IMR-90 (cell line): ENCODE measurements around the gene MAPKAP1. TPM values are rescaled to one million over a fixed set of nuclear protein-coding genes. Genes with fewer than 3 reads are reported as not detected.

Experiments used
- ATAC-seq: fragments of 200-7000 bp; cut with Tn5 transposase; 2 replicates; pipeline ENCODE4 v1.9.1; 2020; ENCODE audit warnings: low read depth, mild to moderate bottlenecking, moderate library complexity
- BruUV-seq: library from RNA; stranded (reverse); fragments of 400-500 nt; replicated peaks from 2 replicates; lab custom pipeline; 2021; lab: Mats Ljungman, UMichigan
- CTCF ChIA-PET: fragments of 300-600 bp; formaldehyde crosslinking; extraction: SDS; loops from one replicate; lab custom pipeline; 2021; ENCODE audit warnings: antibody characterized with exemption; lab: Yijun Ruan, JAX
- POLR2A ChIA-PET: fragments of 300-600 bp; sonication (Branson Sonifier 250); formaldehyde crosslinking; loops from one replicate; lab custom pipeline; 2022; ENCODE audit warnings: antibody characterized with exemption; ENCODE audit not compliant: unreplicated experiment; lab: Charles Lee
- DNase-seq: peaks from one replicate; pipeline ENCODE4 v3.0.0; 2013
- H2AFZ ChIP-seq: replicated peaks from 2 replicates; pipeline ENCODE3; 2013; ENCODE audit warnings: low read length, mild to moderate bottlenecking; ENCODE audit not compliant: poor library complexity
- H2AK5ac ChIP-seq: 2 replicates; pipeline ENCODE4 v1.6.1; 2013; ENCODE audit warnings: low read depth, low read length, inconsistent platforms
- H2AK9ac ChIP-seq: replicated peaks from 2 replicates; pipeline ENCODE3; 2013; ENCODE audit warnings: mild to moderate bottlenecking, low read depth, low read length, moderate library complexity; ENCODE audit not compliant: poor library complexity
- H2BK120ac ChIP-seq: 2 replicates; pipeline ENCODE4 v1.6.1; 2013; ENCODE audit warnings: low read depth, low read length, inconsistent platforms
- H2BK15ac ChIP-seq: 3 replicates; pipeline ENCODE4 v1.6.1; 2013; ENCODE audit warnings: low read depth, low read length, inconsistent platforms
- H2BK20ac ChIP-seq: 2 replicates; pipeline ENCODE4 v1.6.1; 2013; ENCODE audit warnings: low read depth, mild to moderate bottlenecking, inconsistent platforms, low read length, moderate library complexity
- H2BK5ac ChIP-seq: 2 replicates; pipeline ENCODE4 v1.6.1; 2013; ENCODE audit warnings: mild to moderate bottlenecking, low read depth, low read length, inconsistent platforms; ENCODE audit not compliant: poor library complexity, severe bottlenecking
- H3K14ac ChIP-seq: replicated peaks from 2 replicates; pipeline ENCODE4 v1.6.1; 2013; ENCODE audit warnings: low read depth, low read length, inconsistent platforms
- H3K18ac ChIP-seq: 2 replicates; pipeline ENCODE4 v1.6.1; 2013; ENCODE audit warnings: low read depth, low read length, control low read depth
- H3K23ac ChIP-seq: 2 replicates; pipeline ENCODE4 v1.6.1; 2013; ENCODE audit warnings: low read depth, low read length, inconsistent platforms
- H3K27ac ChIP-seq: 2 replicates; pipeline ENCODE4 v1.5.1; 2013; ENCODE audit warnings: mild to moderate bottlenecking, control low read depth, low read length; ENCODE audit not compliant: insufficient read depth
- H3K27me3 ChIP-seq: 2 replicates; pipeline ENCODE4 v1.6.1; 2013; ENCODE audit warnings: low read length; ENCODE audit not compliant: control insufficient read depth, insufficient read depth
- H3K36me3 ChIP-seq: 2 replicates; pipeline ENCODE4 v1.6.1; 2013; ENCODE audit warnings: low read length, mixed read lengths; ENCODE audit not compliant: control insufficient read depth, insufficient read depth
- H3K4ac ChIP-seq: 2 replicates; pipeline ENCODE4 v1.6.1; 2013; ENCODE audit warnings: low read depth, low read length, inconsistent platforms
- H3K4me1 ChIP-seq: 2 replicates; pipeline ENCODE4 v1.6.1; 2013; ENCODE audit warnings: low read length, mixed read lengths; ENCODE audit not compliant: control insufficient read depth, insufficient read depth
- H3K4me2 ChIP-seq: 2 replicates; pipeline ENCODE4 v1.6.1; 2013; ENCODE audit warnings: low read depth, mild to moderate bottlenecking, control low read depth, low read length, moderate library complexity
- H3K4me3 ChIP-seq: 2 replicates; pipeline ENCODE4 v1.5.1; 2013; ENCODE audit warnings: low read depth, mild to moderate bottlenecking, control low read depth, low read length, moderate library complexity; ENCODE audit not compliant: insufficient read depth
- H3K56ac ChIP-seq: 2 replicates; pipeline ENCODE4 v1.6.1; 2013; ENCODE audit warnings: low read length, inconsistent platforms; ENCODE audit not compliant: insufficient read depth; ENCODE audit errors: extremely low read depth
- H3K79me1 ChIP-seq, 2 experiments: 2 replicates each; pipeline ENCODE4 v1.6.1; 2013; ENCODE audit warnings: low read length in 2 of 2, inconsistent platforms in 1 of 2, low read depth in 1 of 2
- H3K9ac ChIP-seq: 2 replicates; pipeline ENCODE4 v1.6.1; 2013; ENCODE audit warnings: low read depth, low read length, control low read depth
- H3K9me1 ChIP-seq: 2 replicates; pipeline ENCODE4 v1.6.1; 2013; ENCODE audit warnings: low read length, inconsistent platforms; ENCODE audit not compliant: insufficient read depth
- H3K9me3 ChIP-seq: 2 replicates; pipeline ENCODE4 v1.6.1; 2013; ENCODE audit warnings: low read length; ENCODE audit not compliant: control insufficient read depth, insufficient read depth
- H4K20me1 ChIP-seq: 2 replicates; pipeline ENCODE4 v1.6.1; 2013; ENCODE audit warnings: low read length, inconsistent platforms; ENCODE audit not compliant: insufficient read depth
- H4K5ac ChIP-seq: 2 replicates; pipeline ENCODE4 v1.6.1; 2013; ENCODE audit warnings: mild to moderate bottlenecking, low read depth, low read length, control low read depth
- H4K8ac ChIP-seq, 2 experiments: 2 replicates each; pipeline ENCODE4 v1.6.1; 2013; ENCODE audit warnings: low read depth in 2 of 2, low read length in 2 of 2, control low read depth in 1 of 2, inconsistent platforms in 1 of 2
- H4K91ac ChIP-seq: 2 replicates; pipeline ENCODE4 v1.6.1; 2013; ENCODE audit warnings: low read depth, low read length, inconsistent platforms; ENCODE audit not compliant: insufficient read depth
- BHLHE40 ChIP-seq: fragments of 150-350 bp; IDR thresholded peaks from 2 replicates; pipeline ENCODE4 v1.6.1; 2016; ENCODE audit warnings: mild to moderate bottlenecking, low read depth, low read length
- CEBPB ChIP-seq: IDR thresholded peaks from 2 replicates; pipeline ENCODE4 v1.6.1; 2012; ENCODE audit warnings: low read depth, low read length, improper control_type of control experiment
- CHD1 ChIP-seq: IDR thresholded peaks from 2 replicates; pipeline ENCODE4 v1.6.1; 2012; ENCODE audit warnings: low read depth, low read length, improper control_type of control experiment
- FOS ChIP-seq: fragments of 150-350 bp; IDR thresholded peaks from 2 replicates; pipeline ENCODE4 v1.6.1; 2016; ENCODE audit warnings: low read depth, low read length
- MAFK ChIP-seq: IDR thresholded peaks from 2 replicates; pipeline ENCODE4 v1.6.1; 2012; ENCODE audit warnings: low read depth, low read length, improper control_type of control experiment
- MAZ ChIP-seq: IDR thresholded peaks from 2 replicates; pipeline ENCODE4 v1.6.1; 2012; ENCODE audit warnings: low read depth, mild to moderate bottlenecking, low read length, improper control_type of control experiment, moderate library complexity, borderline replicate concordance
- MXI1 ChIP-seq: IDR thresholded peaks from 2 replicates; pipeline ENCODE4 v1.6.1; 2012; ENCODE audit warnings: low read depth, mild to moderate bottlenecking, low read length, moderate library complexity, borderline replicate concordance
- NFE2L2 ChIP-seq: fragments of 150-350 bp; IDR thresholded peaks from 2 replicates; pipeline ENCODE4 v1.6.1; 2016; ENCODE audit warnings: low read depth, mild to moderate bottlenecking, low read length
- POLR2A ChIP-seq: IDR thresholded peaks from 2 replicates; pipeline ENCODE4 v1.6.1; 2012; ENCODE audit warnings: mild to moderate bottlenecking, low read depth, low read length
- RAD21 ChIP-seq: IDR thresholded peaks from 2 replicates; pipeline ENCODE4 v1.6.1; 2012; ENCODE audit warnings: low read length, improper control_type of control experiment
- RCOR1 ChIP-seq: IDR thresholded peaks from 2 replicates; pipeline ENCODE4 v1.6.1; 2012; ENCODE audit warnings: mild to moderate bottlenecking, low read length, improper control_type of control experiment; ENCODE audit not compliant: insufficient replicate concordance
- SMC3 ChIP-seq: fragments of 150-350 bp; IDR thresholded peaks from 2 replicates; pipeline ENCODE4 v1.6.1; 2016; ENCODE audit warnings: low read depth, mild to moderate bottlenecking, antibody characterized with exemption, low read length, moderate library complexity
- WGBS, 2 experiments: methylation state at CpG; one replicate each; pipeline versions ENCODE4 v1.1.5 to v1.1.7; 2013; ENCODE audit warnings: missing lambda C conversion rate in 2 of 2; ENCODE audit not compliant: insufficient read length in 1 of 2; ENCODE audit errors: extremely low coverage in 2 of 2; 5-methylcytosine and 5-hydroxymethylcytosine counted together
- dilution Hi-C: fragments of 300-500 bp; cut with HindIII; formaldehyde crosslinking; loops from one replicate; pipeline ENCODE4 v1.14.3; 2018; ENCODE audit warnings: low sequenced_read_pairs; ENCODE audit not compliant: unreplicated experiment
- in situ Hi-C: fragments of 300-500 bp; cut with MboI; formaldehyde crosslinking; loops from 3 replicates; pipeline ENCODE4 v1.14.3; 2019; ENCODE audit warnings: low sequenced_read_pairs, inconsistent platforms, mixed read lengths
- intact Hi-C: fragments of 100-400 bp; cut with micrococcal nuclease; formaldehyde crosslinking; loops from 2 replicates; pipeline ENCODE4 v1.10.0; 2022
- polyA plus RNA-seq, 3 experiments: library from polyadenylated mRNA; depleted of rRNA; stranded (reverse); fragments of >200 nt; gene quantifications; 2 replicates each; pipeline ENCODE4 v1.2.3, GENCODE V29; 2012; ENCODE audit warnings: low replicate concordance in 1 of 3
- total RNA-seq: library from RNA; depleted of rRNA; stranded (reverse); fragments of >200 nt; gene quantifications from 2 replicates; pipeline ENCODE4 v1.2.3, GENCODE V29; 2012
- TF ChIP-seq, protein P1 (sequence below): fragments of 150-350 bp; IDR thresholded peaks from 2 replicates; pipeline ENCODE4 v1.6.1; 2017; ENCODE audit warnings: mild to moderate bottlenecking, antibody characterized with exemption, low read length, low read depth
- TF ChIP-seq, protein P2 (sequence below): conservative IDR thresholded peaks from 2 replicates; pipeline ENCODE4 v1.5.1; 2012; ENCODE audit warnings: mild to moderate bottlenecking, low read depth, low read length, improper control_type of control experiment

MAPKAP1 gene
- total and polyA plus RNA-seq, 2 of the 4 experiments (the other 2 are of a cell fraction): 87.2 to 158 TPM

DNA sequence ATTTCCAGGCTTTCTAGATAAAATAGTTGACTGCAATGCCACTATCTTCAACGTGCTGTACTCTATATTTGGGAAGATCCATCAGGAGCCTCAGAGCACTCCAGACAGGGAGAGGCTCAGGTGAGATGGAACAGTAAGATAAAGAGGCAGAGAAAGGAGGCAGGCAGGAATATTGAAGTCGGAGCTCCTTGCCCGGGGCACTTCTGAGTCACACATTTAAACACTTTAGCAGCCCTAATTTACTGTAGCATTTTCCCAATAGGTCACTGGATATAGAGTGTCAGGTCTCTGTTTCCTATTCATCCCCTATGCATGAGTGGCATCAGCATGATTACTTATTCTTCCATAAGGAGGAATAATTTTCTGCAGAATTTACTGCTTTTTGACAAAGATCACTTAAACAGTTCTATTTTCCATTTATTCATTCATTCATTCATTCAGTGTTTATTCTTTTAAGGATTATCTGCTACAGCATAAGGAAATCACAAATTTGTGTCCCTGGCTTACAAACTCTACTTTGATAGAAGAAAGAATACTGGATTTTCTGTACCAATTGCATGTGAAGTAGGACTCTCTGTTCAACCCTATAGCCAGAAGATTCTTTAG is 170.7 kb downstream of the MAPKAP1 start:
- H3K4me2 ChIP-seq: no peak overlapping the region
- no peak overlapping the region for H4K5ac ChIP-seq
- TF ChIP-seq MAFK (no peak), NFE2L2 (no peak), MAZ (no peak), RAD21 (no peak), MXI1 (no peak), SMC3 (no peak), CHD1 (no peak), RCOR1 (no peak), CEBPB (no peak), POLR2A (no peak), FOS (no peak), BHLHE40 (no peak)
- TF ChIP-seq, protein P1, sequence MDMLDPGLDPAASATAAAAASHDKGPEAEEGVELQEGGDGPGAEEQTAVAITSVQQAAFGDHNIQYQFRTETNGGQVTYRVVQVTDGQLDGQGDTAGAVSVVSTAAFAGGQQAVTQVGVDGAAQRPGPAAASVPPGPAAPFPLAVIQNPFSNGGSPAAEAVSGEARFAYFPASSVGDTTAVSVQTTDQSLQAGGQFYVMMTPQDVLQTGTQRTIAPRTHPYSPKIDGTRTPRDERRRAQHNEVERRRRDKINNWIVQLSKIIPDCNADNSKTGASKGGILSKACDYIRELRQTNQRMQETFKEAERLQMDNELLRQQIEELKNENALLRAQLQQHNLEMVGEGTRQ: no peak
- TF ChIP-seq, protein P2, sequence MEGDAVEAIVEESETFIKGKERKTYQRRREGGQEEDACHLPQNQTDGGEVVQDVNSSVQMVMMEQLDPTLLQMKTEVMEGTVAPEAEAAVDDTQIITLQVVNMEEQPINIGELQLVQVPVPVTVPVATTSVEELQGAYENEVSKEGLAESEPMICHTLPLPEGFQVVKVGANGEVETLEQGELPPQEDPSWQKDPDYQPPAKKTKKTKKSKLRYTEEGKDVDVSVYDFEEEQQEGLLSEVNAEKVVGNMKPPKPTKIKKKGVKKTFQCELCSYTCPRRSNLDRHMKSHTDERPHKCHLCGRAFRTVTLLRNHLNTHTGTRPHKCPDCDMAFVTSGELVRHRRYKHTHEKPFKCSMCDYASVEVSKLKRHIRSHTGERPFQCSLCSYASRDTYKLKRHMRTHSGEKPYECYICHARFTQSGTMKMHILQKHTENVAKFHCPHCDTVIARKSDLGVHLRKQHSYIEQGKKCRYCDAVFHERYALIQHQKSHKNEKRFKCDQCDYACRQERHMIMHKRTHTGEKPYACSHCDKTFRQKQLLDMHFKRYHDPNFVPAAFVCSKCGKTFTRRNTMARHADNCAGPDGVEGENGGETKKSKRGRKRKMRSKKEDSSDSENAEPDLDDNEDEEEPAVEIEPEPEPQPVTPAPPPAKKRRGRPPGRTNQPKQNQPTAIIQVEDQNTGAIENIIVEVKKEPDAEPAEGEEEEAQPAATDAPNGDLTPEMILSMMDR: no peak
- H3K4ac ChIP-seq: no peak overlapping the region
- no peak overlapping the region; the same call in 2 of the 3 replicates for H2BK15ac ChIP-seq
- H2BK20ac ChIP-seq: no peak overlapping the region
- H3K4me1 ChIP-seq: peaks cover 16% of the 10 kb centered on the region
- DNase-seq: no peak
- H2AK9ac ChIP-seq: no peak overlapping the region
- intact Hi-C loops: no loop called here
- H3K9me3 ChIP-seq: no peaks in the 10 kb centered on the region
- H2AK5ac ChIP-seq: no peak overlapping the region
- peaks cover 15% of the 10 kb centered on the region for H3K9me1 ChIP-seq
- H3K79me1 ChIP-seq: peaks cover 10 to 36% of the 10 kb centered on the region in 2 experiments
- no peak overlapping the region for H3K14ac ChIP-seq
- no peak for ATAC-seq
- H3K27me3 ChIP-seq: no peaks in the 10 kb centered on the region
- H3K4me3 ChIP-seq: no peak overlapping the region
- no peak overlapping the region for H2AFZ ChIP-seq
- H4K91ac ChIP-seq: no peak overlapping the region
- CTCF ChIA-PET: interaction anchor here (0.9 kb wide), 1 partner anchor 9 kb away, joined by 3 read pairs; no protein-coding TSS in a partner anchor
- BruUV-seq: no TSS peak
- no CpG with 5 or more reads among the region's 3 CpGs for WGBS, 2 experiments
- H4K8ac ChIP-seq: no peak overlapping the region
- no peak overlapping the region for H3K9ac ChIP-seq
- no peak overlapping the region for H2BK120ac ChIP-seq
- H3K18ac ChIP-seq: no peak overlapping the region
- H4K20me1 ChIP-seq: peaks cover 8% of the 10 kb centered on the region; the same call in 1 of the 2 replicates
- no peak overlapping the region for H3K23ac ChIP-seq
- dilution Hi-C loops: no loop called here
- H3K27ac ChIP-seq: no peak overlapping the region
- H2BK5ac ChIP-seq: no peak overlapping the region
- H3K56ac ChIP-seq: no peak overlapping the region
- in situ Hi-C loops: no loop called here
- 0 out of 2 replicates have a peak, but pooled peaks cover 2% of the 10 kb centered on the region for H3K36me3 ChIP-seq
- POLR2A ChIA-PET: no interaction called here
